Left lung (tissue), 10 donors: Measurements from ENCODE around the gene LRRN2. TPM values are rescaled to one million over a fixed set of nuclear protein-coding genes. Genes with fewer than 3 reads are reported as not detected.

Experiments
- ATAC-seq: fragments of 200-7000 bp; cut with Tn5 transposase; one replicate; pipeline ENCODE4 v1.9.1; 2020; ENCODE audit warnings: moderate library complexity
- DNase-seq, 4 donors: peaks; one replicate each; pipeline ENCODE4 v3.0.0-alpha.2; 2013 to 2020
- H3K27ac ChIP-seq, 2 donors: fragments of 200-600 bp; sonication (generic) in 1 of 2; one replicate each; pipeline versions ENCODE4 v1.5.0 to v1.8.0; 2020 to 2021
- H3K27me3 ChIP-seq, 2 donors: fragments of 200-600 bp; sonication (generic) in 1 of 2; one replicate each; pipeline versions ENCODE4 v1.5.0 to v1.8.0; 2020 to 2021
- H3K36me3 ChIP-seq, 2 donors: fragments of 200-600 bp; sonication (generic) in 1 of 2; one replicate each; pipeline versions ENCODE4 v1.5.0 to v1.8.0; 2020 to 2021
- H3K4me1 ChIP-seq, 2 donors: fragments of 200-600 bp; one replicate each; pipeline ENCODE4 v1.8.0; 2021
- H3K4me3 ChIP-seq, 2 donors: fragments of 200-600 bp; sonication (generic) in 1 of 2; one replicate each; pipeline versions ENCODE4 v1.5.0 to v1.8.0; 2020 to 2021; ENCODE audit warnings: mild to moderate bottlenecking in 1 of 2
- H3K9me3 ChIP-seq, 2 donors: fragments of 200-600 bp; sonication (generic) in 1 of 2; one replicate each; pipeline versions ENCODE4 v1.5.0 to v1.8.0; 2020 to 2021
- intact Hi-C, 2 donors: fragments of 100-400 bp; cut with DNase I; formaldehyde crosslinking; loops; one replicate each; pipeline versions ENCODE4 v1.11.2 to v1.14.2; 2022
- polyA plus RNA-seq, 6 donors: library from polyadenylated mRNA; unstranded; fragments of 120-200 nt; gene quantifications; one replicate each; pipeline ENCODE4 v1.2.1, GENCODE V29; 2013; ENCODE audit not compliant: insufficient read length in 6 of 6
- total RNA-seq, 2 donors: library from RNA; stranded (reverse); fragmentation: NEBNext Ultra II Directional; extraction: Animal tissue kit (Norgen Biotek cat#: 25700); gene quantifications; one replicate each; pipeline ENCODE4 v1.2.1, GENCODE V29; 2021
- TF ChIP-seq, protein P1 (sequence below), 2 donors: fragments of 200-600 bp; sonication (generic) in 1 of 2; IDR thresholded peaks; one replicate each; pipeline versions ENCODE4 v1.5.0 to v1.8.0; 2021; ENCODE audit warnings: antibody characterized with exemption in 2 of 2
- donor health status: DM: no; HTN: yes; CAD: no.
- donor health status: DM: no; HTN: no; CAD: no.

The LRRN2 gene
- total and polyA plus RNA-seq, 8 donors = 1.6 to 7.1 (median 2.0) TPM

DNA sequence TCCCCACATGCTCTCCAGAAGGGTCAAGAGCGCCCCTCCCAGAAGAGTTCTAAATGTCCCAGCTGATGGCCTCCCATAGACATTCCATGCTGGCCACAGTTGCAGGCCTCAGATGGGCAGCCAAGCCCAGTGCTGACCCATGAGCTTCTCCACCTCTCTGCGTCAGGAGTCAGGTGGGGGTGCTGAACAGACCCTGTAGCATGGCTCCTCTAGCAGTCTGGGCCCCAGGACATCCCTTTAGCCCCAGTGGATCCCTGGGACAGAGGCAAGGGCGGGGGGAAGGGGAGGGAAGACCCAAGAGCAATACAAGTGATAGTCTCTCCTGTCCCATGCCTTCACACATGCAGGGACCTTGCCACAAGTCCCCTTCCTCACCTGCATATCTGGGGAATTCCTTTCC, 56.7 kb downstream of the LRRN2 start:
- Histone ChIP-seq H3K36me3 (no peaks in the 10 kb centered on the region), H3K27ac (no peak overlapping the region), H3K4me1 (no peaks in the 10 kb centered on the region), H3K9me3 (no peaks in the 10 kb centered on the region), H3K27me3 (peaks cover 0 to 6% of the 10 kb centered on the region in 2 donors), H3K4me3 (no peak overlapping the region)
- ATAC-seq = no peak
- intact Hi-C loops = no loop called here
- TF ChIP-seq, protein P1, sequence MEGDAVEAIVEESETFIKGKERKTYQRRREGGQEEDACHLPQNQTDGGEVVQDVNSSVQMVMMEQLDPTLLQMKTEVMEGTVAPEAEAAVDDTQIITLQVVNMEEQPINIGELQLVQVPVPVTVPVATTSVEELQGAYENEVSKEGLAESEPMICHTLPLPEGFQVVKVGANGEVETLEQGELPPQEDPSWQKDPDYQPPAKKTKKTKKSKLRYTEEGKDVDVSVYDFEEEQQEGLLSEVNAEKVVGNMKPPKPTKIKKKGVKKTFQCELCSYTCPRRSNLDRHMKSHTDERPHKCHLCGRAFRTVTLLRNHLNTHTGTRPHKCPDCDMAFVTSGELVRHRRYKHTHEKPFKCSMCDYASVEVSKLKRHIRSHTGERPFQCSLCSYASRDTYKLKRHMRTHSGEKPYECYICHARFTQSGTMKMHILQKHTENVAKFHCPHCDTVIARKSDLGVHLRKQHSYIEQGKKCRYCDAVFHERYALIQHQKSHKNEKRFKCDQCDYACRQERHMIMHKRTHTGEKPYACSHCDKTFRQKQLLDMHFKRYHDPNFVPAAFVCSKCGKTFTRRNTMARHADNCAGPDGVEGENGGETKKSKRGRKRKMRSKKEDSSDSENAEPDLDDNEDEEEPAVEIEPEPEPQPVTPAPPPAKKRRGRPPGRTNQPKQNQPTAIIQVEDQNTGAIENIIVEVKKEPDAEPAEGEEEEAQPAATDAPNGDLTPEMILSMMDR (IDR thresholded peaks at IDR 0.05) = no peak
- no peak for DNase-seq

DNA sequence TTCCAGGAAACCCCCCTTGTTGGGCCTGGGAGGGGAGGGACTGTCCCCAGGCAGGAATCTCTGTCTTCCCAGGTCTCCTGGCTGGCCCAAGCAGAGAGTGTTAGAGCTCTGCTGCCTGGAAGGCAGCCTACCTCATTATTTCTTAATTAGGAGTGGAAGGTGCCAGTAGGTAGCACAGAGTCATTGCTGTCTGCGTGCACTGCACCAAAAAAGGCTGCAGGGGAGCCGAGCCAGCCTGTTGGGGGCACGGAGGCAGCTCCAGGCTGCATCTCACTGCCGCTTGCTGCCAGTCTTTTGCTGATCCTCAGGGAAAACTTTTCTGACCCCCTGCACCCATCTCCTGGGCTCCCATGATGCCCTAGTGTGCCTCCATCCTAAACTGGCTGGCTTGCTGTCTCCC, 58.1 kb downstream of the LRRN2 start:
- peaks cover 0 to 6% of the 10 kb centered on the region in 2 donors for H3K27me3 ChIP-seq
- no peak for DNase-seq
- H3K9me3 ChIP-seq = no peaks in the 10 kb centered on the region
- ATAC-seq = no peak
- no peak overlapping the region for H3K4me3 ChIP-seq
- no peak overlapping the region for H3K27ac ChIP-seq
- no peaks in the 10 kb centered on the region for H3K36me3 ChIP-seq
- no peaks in the 10 kb centered on the region for H3K4me1 ChIP-seq
- intact Hi-C loops = no loop called here
- TF ChIP-seq, protein P1 (IDR thresholded peaks at IDR 0.05) = no peak

DNA sequence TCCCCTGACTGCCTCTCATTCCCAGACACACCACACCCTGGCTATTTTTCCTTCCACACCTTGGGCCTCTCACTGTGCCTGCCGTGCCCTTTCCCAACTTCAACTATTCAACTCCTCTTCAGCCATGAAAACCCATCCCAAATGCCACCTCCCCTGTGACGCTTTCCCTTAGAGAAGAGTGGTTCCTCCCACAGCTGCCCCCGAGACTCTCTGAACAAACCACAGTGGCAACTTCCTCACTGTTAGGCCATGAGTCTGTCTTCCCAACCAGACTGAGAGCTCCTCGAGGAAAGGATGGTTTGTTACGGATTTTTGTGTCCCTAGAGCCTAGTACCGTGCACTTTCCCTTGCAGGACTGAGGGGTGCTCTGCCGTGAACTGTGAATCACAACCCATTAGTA, 59.2 kb downstream of the LRRN2 start:
- no peak overlapping the region for H3K4me3 ChIP-seq
- no peaks in the 10 kb centered on the region for H3K9me3 ChIP-seq
- H3K36me3 ChIP-seq = no peaks in the 10 kb centered on the region
- peaks cover 0 to 6% of the 10 kb centered on the region in 2 donors for H3K27me3 ChIP-seq
- ATAC-seq (no peak), DNase-seq (no peak)
- H3K4me1 ChIP-seq = no peaks in the 10 kb centered on the region
- H3K27ac ChIP-seq = no peak overlapping the region
- intact Hi-C loops = no loop called here
- TF ChIP-seq, protein P1 (IDR thresholded peaks at IDR 0.05) = no peak

DNA sequence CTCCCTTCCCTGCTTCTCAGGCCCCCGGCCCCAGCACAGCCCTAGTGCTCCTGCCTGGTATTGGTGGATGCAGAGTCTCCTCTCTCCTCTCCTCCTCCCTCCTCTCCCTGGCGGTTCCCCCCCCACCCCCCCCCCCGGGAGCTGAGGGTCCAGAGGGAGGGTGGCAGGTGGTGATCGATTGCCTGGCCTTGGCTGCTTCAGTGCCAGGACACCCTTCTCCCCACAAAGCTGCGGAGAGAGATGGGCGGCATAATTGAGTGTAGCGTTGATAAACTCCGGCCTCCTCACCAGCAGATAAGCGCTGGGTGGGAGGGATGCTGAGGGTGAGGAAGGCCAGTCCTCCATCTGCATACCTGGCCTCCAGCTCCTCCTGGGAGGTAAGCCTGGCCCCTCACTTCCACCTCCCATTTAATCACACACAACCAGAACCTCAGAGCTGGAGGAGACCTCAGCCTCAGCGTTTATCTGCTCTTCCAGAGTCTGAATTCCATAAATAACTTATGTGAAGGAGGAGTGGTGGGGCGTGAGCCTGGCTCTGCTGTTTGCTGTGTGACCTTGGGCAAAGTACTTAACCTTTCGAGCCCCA, 60.8 kb downstream of the LRRN2 start:
- ATAC-seq = no peak
- no peaks in the 10 kb centered on the region for H3K36me3 ChIP-seq
- TF ChIP-seq, protein P1 (IDR thresholded peaks at IDR 0.05) = no peak
- no peaks in the 10 kb centered on the region for H3K4me1 ChIP-seq
- H3K27ac ChIP-seq = no peak overlapping the region
- H3K9me3 ChIP-seq = no peaks in the 10 kb centered on the region
- H3K4me3 ChIP-seq = no peak overlapping the region
- no peaks in the 10 kb centered on the region for H3K27me3 ChIP-seq
- no peak for DNase-seq
- intact Hi-C loops = no loop called here

DNA sequence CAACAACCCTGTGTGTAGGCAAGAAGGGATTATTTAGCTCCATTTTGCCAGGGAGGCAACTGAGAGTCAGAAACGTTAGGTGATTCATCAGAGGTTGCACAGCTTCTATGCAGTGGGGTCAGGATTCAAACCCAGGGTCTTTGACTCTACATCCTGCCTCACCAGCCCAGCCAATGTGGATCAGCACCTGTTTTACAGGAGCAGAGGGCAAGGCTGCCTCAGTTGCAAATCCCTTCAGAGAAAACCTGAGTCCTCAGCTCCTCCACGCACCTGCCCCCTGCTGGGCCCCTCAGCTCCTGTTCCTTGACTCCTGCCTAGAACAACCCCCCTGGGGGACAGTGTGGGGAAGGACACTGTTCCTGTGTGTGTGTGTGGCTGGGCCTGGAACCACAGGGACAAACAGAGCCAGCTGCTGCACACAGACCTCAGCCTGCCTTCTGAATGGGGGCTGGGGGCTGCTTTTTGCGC, 61.6 kb downstream of the LRRN2 start:
- Histone ChIP-seq H3K9me3 (no peaks in the 10 kb centered on the region), H3K36me3 (no peaks in the 10 kb centered on the region), H3K27me3 (no peaks in the 10 kb centered on the region), H3K4me1 (no peaks in the 10 kb centered on the region), H3K27ac (no peak overlapping the region), H3K4me3 (no peak overlapping the region)
- DNase-seq (no peak), ATAC-seq (no peak)
- TF ChIP-seq, protein P1 (IDR thresholded peaks at IDR 0.05) = no peak
- intact Hi-C loops = no loop called here
